Measurements from ENCODE around the gene FBL. TPM values are rescaled to one million over a fixed set of nuclear protein-coding genes. Genes with fewer than 3 reads are reported as not detected.

Gene FBL
- total RNA-seq, 1 donor from 2014 or later = 135 TPM

- peaks cover 13% of the 10 kb centered on the region for H3K36me3 ChIP-seq (ENCODE audit: insufficient read depth, low read length)
- no peak for FAIRE-seq
- TF ChIP-seq CTCF (IDR thresholded peaks at IDR 0.05; ENCODE audit: insufficient read depth, low read depth, low read length) (no peak), EZH2 (IDR thresholded peaks at IDR 0.05; ENCODE audit: insufficient read depth, low read length) (no peak)
- no peak overlapping the region for H3K27ac Mint-ChIP-seq (ENCODE audit: unreplicated experiment)
- H3K9ac ChIP-seq (ENCODE audit: low read length) = no peak overlapping the region
- peaks cover 6% of the 10 kb centered on the region for H3K4me1 ChIP-seq (ENCODE audit: insufficient read depth, low read length)
- peaks cover 15% of the 10 kb centered on the region for H3K4me1 Mint-ChIP-seq (ENCODE audit: low read depth, unreplicated experiment)
- H3K27me3 Mint-ChIP-seq (ENCODE audit: low read depth, unreplicated experiment) = no peaks in the 10 kb centered on the region
- no peak for DNase-seq (ENCODE audit: low read depth)
- no peak overlapping the region for H3K27ac ChIP-seq (ENCODE audit: low read depth, low read length)
- no peaks in the 10 kb centered on the region for H3K9me3 ChIP-seq (ENCODE audit: insufficient read depth, low read depth, low read length)
- peaks cover 26% of the 10 kb centered on the region for H3K36me3 Mint-ChIP-seq (ENCODE audit: low read depth, unreplicated experiment)
- H3K27me3 ChIP-seq (ENCODE audit: insufficient read depth, low read length) = no peaks in the 10 kb centered on the region
- H4K20me1 ChIP-seq (ENCODE audit: insufficient read depth, low read length) = peaks cover 12% of the 10 kb centered on the region
- H3K79me2 ChIP-seq (ENCODE audit: insufficient read depth, low read length) = peaks cover 32% of the 10 kb centered on the region
- H2AFZ ChIP-seq (ENCODE audit: low read depth, low read length) = no peak overlapping the region
- H3K9me3 Mint-ChIP-seq (ENCODE audit: unreplicated experiment) = peaks cover 2% of the 10 kb centered on the region
- no peak overlapping the region for H3K4me3 ChIP-seq (ENCODE audit: insufficient read depth, low read depth, low read length)
- H3K4me2 ChIP-seq (ENCODE audit: low read length) = no peak overlapping the region
- no peak overlapping the region for H3K4me3 Mint-ChIP-seq (ENCODE audit: unreplicated experiment)
Measured at GRCh38 chr19:39828654-39829032, 17.5 kb downstream of the FBL start.

- DNase-seq (ENCODE audit: low read depth) = no peak
- Histone ChIP-seq H3K4me1 (ENCODE audit: insufficient read depth, low read length) (peaks cover 9% of the 10 kb centered on the region), H3K79me2 (ENCODE audit: insufficient read depth, low read length) (peaks cover 32% of the 10 kb centered on the region), H3K9ac (ENCODE audit: low read length) (no peak overlapping the region), H3K4me3 (ENCODE audit: insufficient read depth, low read depth, low read length) (no peak overlapping the region), H3K9me3 (ENCODE audit: insufficient read depth, low read depth, low read length) (no peaks in the 10 kb centered on the region), H3K4me2 (ENCODE audit: low read length) (no peak overlapping the region), H4K20me1 (ENCODE audit: insufficient read depth, low read length) (peaks cover 12% of the 10 kb centered on the region), H3K27me3 (ENCODE audit: insufficient read depth, low read length) (no peaks in the 10 kb centered on the region), H3K27ac (ENCODE audit: low read depth, low read length) (no peak overlapping the region), H3K36me3 (ENCODE audit: insufficient read depth, low read length) (peaks cover 13% of the 10 kb centered on the region), H2AFZ (ENCODE audit: low read depth, low read length) (no peak overlapping the region)
- peaks cover 15% of the 10 kb centered on the region for H3K4me1 Mint-ChIP-seq (ENCODE audit: low read depth, unreplicated experiment)
- H3K36me3 Mint-ChIP-seq (ENCODE audit: low read depth, unreplicated experiment) = peaks cover 26% of the 10 kb centered on the region
- no peak for FAIRE-seq
- H3K4me3 Mint-ChIP-seq (ENCODE audit: unreplicated experiment) = no peak overlapping the region
- no peaks in the 10 kb centered on the region for H3K27me3 Mint-ChIP-seq (ENCODE audit: low read depth, unreplicated experiment)
- H3K27ac Mint-ChIP-seq (ENCODE audit: unreplicated experiment) = no peak overlapping the region
- TF ChIP-seq CTCF (IDR thresholded peaks at IDR 0.05; ENCODE audit: insufficient read depth, low read depth, low read length) (no peak), EZH2 (IDR thresholded peaks at IDR 0.05; ENCODE audit: insufficient read depth, low read length) (no peak)
- peaks cover 2% of the 10 kb centered on the region for H3K9me3 Mint-ChIP-seq (ENCODE audit: unreplicated experiment)
Measured at GRCh38 chr19:39828015-39828653, 18.0 kb downstream of the FBL start.

GRCh38 chr19:39827216-39827615, 19.0 kb downstream of the FBL start:
- Histone ChIP-seq H3K4me1 (ENCODE audit: insufficient read depth, low read length) (peaks cover 5% of the 10 kb centered on the region), H3K36me3 (ENCODE audit: insufficient read depth, low read length) (peaks cover 13% of the 10 kb centered on the region)
- DNase-seq (ENCODE audit: low read depth) = no peak

More at GRCh38 chr19:39827216-39827615, 19.0 kb downstream of the FBL start:
- Histone ChIP-seq H3K9me3 (ENCODE audit: insufficient read depth, low read depth, low read length) (no peaks in the 10 kb centered on the region), H3K4me2 (ENCODE audit: low read length) (no peak overlapping the region), H3K9ac (ENCODE audit: low read length) (no peak overlapping the region), H3K79me2 (ENCODE audit: insufficient read depth, low read length) (peaks cover 24% of the 10 kb centered on the region), H3K27ac (ENCODE audit: low read depth, low read length) (no peak overlapping the region), H3K27me3 (ENCODE audit: insufficient read depth, low read length) (no peaks in the 10 kb centered on the region), H3K4me3 (ENCODE audit: insufficient read depth, low read depth, low read length) (no peak overlapping the region), H2AFZ (ENCODE audit: low read depth, low read length) (no peak overlapping the region), H4K20me1 (ENCODE audit: insufficient read depth, low read length) (peaks cover 7% of the 10 kb centered on the region)
- no peak overlapping the region for H3K27ac Mint-ChIP-seq (ENCODE audit: unreplicated experiment)
- TF ChIP-seq EZH2 (IDR thresholded peaks at IDR 0.05; ENCODE audit: insufficient read depth, low read length) (no peak), CTCF (IDR thresholded peaks at IDR 0.05; ENCODE audit: insufficient read depth, low read depth, low read length) (no peak)
- H3K36me3 Mint-ChIP-seq (ENCODE audit: low read depth, unreplicated experiment) = peaks cover 23% of the 10 kb centered on the region
- H3K4me3 Mint-ChIP-seq (ENCODE audit: unreplicated experiment) = no peak overlapping the region
- no peaks in the 10 kb centered on the region for H3K9me3 Mint-ChIP-seq (ENCODE audit: unreplicated experiment)
- peaks cover 8% of the 10 kb centered on the region for H3K4me1 Mint-ChIP-seq (ENCODE audit: low read depth, unreplicated experiment)
- no peaks in the 10 kb centered on the region for H3K27me3 Mint-ChIP-seq (ENCODE audit: low read depth, unreplicated experiment)
- FAIRE-seq = no peak

All from astrocyte (in vitro differentiated cells and primary cell).